ENCODE results near the gene INPP1.
"Not testable (repeated sequence)": the region's sequence is repeated elsewhere in the genome, so short reads cannot be mapped to it uniquely, and the experiment has no call there.

Gene INPP1

DNA sequence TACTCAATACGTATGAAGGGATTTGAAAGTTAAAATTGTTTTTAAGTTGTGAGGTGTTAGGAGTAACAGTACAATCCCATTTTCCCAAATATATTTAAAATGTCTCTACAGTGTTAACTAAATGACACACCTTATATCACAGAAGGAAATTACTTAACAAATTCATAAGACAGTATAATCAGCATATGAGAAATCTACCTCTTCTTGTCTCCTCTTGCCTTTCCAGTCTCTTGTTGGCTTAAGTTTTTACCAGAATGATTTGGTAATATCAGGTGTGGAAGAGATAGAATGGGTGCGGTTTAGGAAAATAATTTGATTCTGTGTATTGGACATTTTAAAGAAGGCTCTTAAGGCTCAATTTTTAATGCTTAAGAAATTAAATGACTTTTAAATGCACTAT is 9.5 kb upstream of the INPP1 start:
- no peak for DNase-seq (ENCODE audit: low read depth, low spot score)

DNA sequence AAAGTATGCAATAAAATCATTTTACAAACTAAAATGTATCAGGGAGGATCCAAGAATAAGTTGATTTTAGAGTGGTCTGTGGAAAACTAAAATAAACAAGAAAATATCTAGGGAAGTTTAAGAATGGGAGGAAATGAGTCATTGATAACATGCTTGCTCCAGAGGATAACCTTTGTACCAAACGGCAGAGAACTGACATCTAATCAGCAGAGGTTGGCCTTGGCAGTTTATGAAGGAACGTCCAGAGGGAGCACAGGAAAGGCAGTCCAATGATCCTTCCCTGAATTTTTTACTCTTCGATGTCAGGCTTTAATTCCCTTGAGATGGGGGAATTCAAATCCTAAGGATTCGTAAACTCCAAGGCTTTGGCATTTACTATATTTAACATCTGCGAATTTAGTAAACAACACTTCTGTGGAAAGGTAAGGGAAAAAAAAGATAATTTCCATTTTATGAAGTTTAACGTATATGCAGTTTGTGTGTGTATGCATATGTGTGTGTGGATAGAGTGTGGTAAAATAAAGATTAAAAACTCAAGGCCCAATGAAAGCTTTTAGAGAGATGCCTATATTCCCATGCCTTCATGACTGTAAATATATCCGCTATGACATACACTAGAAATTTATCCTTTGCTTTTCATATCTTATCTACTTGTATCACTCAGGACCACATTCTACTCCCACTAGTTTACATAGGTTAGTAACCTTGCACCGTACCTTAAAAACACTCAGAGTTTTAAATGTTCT is 8.7 kb upstream of the INPP1 start:
- no peak for DNase-seq (ENCODE audit: low read depth, low spot score)

DNA sequence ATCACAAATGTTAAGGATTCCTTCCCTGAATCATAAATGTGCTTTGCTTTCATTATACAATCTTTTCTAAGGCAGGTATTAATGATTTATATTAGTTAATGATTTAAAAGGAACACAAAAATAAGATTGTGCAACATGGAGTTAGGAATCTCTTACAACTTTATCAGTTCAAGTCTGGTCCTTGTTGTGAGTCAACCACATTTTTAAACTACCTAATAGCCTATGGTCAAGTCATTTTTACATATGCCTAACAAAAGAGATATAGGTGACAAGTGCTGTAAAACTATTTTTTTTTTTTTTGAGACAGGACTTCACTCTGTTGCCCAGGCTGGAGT is 8.2 kb upstream of the INPP1 start:
- no peak for DNase-seq (ENCODE audit: low read depth, low spot score)

DNA sequence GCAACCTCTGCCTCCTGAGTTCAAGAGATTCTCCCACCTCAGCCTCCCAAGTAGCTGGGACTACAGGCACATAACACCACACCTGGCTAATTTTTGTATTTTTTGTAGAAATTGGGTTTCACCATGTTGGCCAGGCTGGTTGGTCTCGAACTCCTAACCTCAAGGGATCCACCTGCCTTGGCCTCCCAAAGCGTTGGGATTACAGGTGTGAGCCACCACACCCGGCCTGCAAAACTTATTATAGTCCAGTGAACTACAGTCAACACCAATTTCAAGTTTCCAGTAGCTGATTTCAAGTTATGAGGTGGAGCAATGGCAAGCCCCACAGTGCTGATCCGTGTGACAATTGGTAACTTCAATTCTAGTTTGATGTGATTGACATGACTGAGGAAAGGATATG is 7.8 kb upstream of the INPP1 start:
- DNase-seq (ENCODE audit: low read depth, low spot score) = not testable (repeated sequence)

DNA sequence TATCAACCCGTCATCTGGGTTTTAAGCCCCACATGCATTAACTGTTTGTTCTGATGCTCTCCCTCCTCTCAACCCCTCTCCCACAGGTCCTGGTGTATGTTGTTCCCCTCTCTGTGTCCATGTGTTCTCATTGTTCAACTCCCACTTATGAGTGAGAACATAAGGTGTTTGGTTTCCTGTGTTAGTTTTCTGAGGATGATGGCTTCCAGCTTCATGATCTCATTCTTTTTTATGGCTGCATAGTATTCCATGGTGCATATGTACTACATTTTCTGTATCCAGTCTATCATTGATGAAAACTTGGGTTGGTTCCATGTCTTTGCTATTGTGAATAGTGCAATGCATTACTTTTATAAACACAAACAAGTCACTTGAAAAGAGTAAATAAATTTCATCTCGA is 7.0 kb upstream of the INPP1 start:
- DNase-seq (ENCODE audit: low read depth, low spot score) = no peak

DNA sequence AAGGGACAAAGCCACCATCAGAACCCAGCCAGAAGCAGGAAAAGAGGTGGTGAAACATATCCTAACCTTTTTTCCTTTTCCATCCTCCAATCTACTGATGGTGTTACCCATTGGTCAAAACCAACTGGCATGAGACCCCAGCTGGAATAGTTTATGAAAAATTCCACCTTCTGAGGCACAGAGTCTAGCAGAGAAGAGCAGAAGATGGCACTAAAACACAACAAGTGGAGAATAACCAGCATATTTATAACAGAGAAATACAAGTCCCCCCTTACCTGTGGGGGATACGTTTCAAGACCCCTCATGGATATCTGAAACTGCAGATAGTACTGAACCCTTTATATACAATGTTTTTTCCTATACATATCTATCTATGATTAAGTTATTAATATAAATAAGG is 4.9 kb upstream of the INPP1 start:
- DNase-seq (ENCODE audit: low read depth, low spot score) = no peak

DNA sequence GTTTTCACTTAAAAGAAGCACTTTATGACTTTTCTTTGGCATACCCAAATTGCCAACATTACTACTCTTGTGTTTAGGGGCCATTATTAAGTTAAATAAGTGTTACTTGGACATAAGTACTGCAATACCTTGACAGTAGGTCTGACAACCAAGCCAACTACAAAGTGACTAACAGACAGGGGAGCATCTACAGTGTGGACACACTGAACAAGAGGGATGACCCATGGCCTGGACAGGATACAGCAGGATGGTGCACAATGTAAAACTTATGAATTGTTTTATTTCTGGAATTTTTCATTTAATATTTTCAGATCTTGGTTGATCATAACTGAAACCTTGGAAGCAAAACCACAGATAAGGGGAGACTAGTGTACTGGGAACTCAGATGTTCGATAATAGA is 4.0 kb upstream of the INPP1 start:
- DNase-seq (ENCODE audit: low read depth, low spot score) = no peak

DNA sequence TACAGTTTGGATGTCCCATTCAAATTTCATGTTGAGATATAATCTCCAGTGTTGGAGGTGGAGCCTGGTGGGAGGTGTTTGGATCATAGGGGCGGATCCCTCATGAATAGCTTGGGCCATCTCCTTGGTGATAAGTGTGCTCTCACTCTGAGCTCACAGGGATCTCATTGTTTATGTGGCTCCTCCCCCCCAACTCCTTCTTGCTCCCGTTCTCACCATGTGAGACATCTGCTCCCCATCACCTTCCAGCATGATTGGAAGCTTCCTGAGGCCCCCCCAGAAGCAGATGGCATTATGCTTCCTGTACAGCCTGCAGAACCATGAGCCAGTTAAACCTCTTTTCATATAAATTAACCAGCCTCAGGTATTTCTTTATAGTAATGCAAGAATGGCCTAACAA is 3.0 kb upstream of the INPP1 start:
- DNase-seq (ENCODE audit: low read depth, low spot score) = no peak

DNA sequence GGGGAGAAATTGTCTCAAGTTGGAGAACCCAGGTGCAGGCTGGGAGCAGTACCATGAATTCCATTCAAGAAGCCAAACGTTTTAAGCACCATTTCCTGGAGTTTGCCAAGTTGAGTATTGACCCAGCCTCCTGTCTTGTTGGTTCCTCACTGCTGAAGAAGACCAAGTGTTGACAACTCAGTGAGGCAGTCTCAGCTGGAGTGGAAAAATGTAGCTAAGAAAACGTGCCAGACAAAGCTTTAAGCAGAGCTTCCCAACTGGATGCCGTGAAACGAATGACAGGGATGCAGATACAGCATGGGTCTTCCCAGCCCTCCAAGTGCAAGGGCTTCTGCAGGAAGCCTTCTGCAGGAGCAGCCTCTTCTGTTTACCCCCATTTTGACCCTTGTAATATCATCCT is 778 bp upstream of the INPP1 start:
- DNase-seq (ENCODE audit: low read depth, low spot score) = no peak

DNA sequence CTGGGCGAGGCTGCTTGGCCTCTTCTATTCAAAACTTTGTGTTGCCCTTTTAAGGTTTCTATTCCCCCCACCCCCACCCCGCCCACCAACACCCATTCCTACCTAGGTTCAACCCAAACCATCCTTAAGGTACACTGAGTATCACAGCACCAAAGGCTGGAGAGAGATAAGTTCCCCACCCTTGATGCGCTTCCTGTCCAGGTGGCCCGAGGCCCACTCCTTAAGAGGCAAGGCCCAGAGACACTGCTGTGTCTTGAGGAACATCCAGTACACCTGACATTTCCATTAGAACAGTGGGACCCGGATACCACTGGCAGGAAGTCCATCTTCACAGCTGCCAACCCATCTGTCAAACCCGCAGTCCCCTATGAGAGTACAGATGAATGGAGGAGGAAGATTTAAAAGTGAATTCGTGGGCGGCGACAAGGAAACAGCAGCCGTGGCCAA is 277 bp upstream of the INPP1 start:
- DNase-seq (ENCODE audit: low read depth, low spot score) = no peak

DNA sequence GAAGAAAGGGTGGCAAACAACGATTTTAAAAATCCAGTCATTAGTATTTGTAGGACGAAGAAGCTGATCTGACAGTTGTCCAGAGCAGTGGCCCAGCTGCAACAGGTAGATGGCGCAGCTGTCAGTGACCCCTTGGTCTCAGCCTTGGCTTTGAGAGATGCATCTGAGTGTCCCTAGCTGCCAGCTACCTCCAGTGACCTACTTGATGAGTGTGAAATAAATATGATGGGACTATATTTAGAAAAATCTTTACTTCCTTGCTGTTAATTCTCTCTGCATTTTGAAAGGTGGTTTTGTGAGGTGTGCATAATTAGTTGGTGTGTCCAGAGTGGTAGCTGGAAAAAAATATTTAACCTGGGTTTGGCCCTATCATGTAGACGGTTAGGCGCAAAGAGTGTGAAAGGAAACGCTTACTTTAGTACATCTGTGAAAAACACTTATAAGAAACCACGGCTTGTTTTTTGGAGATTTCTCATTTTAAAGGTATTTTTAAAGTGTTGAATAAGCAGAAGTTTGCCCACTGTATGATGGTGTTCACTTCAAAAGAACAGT is 963 bp downstream of the INPP1 start:
- DNase-seq (ENCODE audit: low read depth, low spot score) = no peak

DNA sequence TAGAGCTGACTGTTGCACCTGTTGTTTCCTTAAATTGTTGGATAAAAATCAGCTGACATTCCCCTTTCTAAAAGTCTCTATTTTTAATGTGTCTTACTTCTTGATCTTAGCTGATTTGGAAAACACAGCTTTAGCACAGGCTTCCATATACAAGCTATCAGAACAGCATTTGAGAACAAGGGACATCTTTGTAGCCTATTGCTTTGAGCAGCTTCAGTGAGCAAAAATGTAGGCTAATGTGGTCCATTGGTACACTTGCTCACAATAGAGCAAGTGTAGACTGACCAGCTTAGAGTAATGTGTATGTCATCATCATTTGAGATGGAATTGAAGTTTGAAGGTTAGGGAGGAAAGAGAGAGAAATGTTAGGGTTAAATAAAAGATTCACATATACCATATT is 7.0 kb downstream of the INPP1 start:
- no peak for DNase-seq (ENCODE audit: low read depth, low spot score)

DNA sequence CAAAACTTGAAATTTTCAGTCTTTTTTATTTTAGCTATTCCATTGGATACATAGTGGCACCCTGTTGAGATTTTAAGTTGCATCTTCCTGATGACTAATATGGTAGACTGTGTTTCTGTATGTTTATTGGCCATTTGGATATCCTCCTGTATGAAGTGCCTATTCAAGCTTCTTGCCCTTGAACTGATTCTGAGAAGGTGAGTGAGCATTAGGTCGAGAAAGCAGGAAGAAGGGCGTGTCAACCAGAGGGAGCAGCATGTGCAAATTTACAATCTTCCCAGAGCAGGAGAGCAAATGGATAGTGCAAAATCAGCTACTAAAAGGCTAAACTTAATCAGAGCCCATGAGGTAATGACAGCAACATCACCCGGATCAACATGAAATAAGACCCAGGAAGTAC is 8.6 kb downstream of the INPP1 start:
- no peak for DNase-seq (ENCODE audit: low read depth, low spot score)

DNA sequence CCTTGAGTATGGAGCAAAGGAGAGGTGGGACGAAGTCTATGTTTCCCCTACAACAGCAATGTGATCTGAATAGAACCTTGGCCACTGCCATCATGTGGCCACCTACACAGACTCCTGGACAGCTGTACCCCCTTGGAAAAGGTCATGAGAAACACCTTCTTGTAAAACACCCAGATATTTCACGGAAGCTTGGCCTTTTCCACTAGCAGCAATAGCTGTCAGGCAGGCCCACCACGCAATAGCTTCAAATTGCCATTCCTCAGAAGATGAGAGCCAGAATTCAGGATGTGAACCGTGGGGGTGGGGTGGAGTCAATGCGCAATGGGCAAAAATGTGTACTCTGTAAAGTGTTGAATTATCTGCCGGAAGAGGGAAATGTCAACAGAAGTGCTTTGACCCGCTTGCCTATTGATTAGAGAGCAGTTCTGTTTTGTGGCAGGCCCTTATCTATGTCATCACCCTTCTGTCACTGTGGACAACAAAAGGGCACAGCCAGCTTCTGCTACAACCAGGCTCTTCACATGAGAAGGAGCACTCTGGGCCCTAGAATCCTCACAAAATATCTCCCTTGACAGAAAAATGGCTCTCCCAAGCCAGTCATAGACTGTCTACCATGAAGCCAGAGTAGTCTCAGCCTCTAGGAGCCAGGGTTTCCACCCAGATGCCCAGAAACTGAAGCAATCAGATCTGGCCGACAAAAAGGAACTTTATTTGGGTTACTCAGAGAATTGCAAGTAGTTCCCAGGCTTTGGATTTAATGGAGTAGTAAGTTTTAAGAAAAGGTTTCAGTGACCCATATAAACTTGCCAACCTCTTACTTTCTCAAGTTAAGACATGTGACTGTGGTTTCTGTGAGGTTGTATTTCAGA is 9.5 kb downstream of the INPP1 start:
- DNase-seq (ENCODE audit: low read depth, low spot score) = no peak

DNA sequence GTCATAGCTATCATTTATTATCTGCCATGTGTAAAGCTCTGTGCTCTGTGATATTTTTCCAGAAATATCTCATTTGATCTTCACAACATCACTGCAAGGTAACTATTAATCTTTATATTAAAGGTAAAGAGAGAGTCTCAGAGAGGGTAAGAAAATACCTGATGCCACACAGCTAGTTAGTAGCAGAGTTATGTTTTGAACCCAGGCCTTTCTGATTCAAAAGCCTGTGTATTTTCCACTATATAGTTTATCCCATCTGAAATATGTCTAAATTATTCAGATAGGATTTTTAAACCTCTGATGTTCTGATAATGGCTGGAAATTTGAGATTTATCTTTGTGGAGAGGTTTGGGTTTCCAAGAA is 10.1 kb downstream of the INPP1 start:
- no peak for DNase-seq (ENCODE audit: low read depth, low spot score)

DNA sequence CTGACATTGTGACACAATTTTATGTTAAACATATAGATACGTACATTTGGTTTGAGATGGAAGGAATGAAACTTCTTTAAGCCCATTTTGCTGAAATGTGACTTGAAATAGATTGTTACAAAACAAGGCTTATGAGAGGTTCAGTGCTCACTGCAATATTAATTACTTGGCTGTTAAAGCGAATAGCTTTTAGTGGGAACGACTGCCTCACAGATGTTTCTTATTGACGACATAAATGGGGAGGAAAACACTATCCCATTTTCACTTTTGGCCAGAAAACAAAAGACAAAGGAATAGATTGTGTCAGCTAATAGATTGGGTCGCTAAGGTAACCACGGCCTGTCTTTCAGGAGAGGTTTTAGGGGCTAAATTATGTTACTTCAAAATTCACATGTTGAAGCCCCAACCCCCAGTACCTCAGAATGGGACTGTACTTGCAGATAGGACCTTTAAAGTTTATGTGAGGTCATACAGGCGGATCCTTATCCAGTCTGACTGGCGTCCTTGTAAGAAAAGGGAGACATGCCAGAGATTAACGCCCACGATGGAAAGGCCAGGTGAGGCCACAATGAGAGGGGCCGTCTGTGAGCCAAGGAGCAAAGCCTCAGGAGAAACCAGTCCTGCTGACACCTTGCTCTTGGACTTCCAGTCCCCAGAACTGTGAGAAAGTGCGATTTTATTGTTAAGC is 10.8 kb downstream of the INPP1 start:
- no peak for DNase-seq (ENCODE audit: low read depth, low spot score)

DNA sequence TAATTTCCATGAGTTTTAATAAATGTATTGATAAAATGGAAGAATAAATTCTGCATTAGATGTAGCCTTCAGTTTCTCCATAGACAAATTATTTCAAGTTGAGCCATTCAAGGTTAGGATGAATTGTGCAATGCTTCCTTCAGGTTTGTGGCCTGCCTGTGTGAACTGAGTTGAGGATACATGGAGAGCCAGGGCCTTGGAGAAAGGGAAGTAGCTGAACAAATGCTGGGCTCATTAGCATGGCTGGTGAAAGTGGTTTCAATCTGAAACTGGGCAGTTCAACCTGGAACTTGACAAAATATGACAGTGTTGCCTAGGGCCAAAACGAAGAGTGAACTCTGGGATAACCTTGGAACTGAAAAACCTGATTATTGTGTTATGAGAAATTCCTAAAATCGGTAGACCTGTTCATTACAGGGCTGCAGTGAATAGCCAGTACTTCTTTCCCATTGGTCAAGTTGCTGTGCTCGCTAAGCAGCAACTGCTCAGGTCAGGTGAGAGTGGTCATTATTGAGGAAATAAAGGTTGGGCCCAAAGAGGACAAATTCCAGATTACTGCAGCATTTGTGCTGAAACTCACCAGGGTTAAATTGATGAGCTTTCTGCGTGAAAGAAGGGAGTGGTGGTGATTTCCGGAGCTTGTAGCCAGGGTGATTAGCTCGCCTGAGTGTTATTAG is 12.7 kb downstream of the INPP1 start:
- DNase-seq (ENCODE audit: low read depth, low spot score) = no peak

DNA sequence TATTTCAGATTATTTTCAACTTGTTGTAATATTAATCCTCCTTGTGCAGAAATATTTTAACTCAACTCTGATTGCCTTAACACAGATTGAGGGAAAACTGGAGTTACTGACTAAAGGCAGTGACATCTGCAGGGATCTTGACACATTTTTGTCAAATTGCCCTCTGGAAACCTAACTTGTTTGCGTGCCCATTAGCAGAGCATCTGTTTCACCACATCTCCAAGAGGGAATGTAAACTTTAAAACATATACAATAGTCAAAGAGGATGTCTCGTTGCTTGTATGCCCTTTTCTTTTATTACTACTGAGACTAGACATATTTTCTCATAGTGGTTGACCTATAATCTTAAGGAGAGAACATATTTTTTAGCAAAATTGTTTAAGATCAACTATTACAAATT is 14.2 kb downstream of the INPP1 start:
- no peak for DNase-seq (ENCODE audit: low read depth, low spot score)

DNA sequence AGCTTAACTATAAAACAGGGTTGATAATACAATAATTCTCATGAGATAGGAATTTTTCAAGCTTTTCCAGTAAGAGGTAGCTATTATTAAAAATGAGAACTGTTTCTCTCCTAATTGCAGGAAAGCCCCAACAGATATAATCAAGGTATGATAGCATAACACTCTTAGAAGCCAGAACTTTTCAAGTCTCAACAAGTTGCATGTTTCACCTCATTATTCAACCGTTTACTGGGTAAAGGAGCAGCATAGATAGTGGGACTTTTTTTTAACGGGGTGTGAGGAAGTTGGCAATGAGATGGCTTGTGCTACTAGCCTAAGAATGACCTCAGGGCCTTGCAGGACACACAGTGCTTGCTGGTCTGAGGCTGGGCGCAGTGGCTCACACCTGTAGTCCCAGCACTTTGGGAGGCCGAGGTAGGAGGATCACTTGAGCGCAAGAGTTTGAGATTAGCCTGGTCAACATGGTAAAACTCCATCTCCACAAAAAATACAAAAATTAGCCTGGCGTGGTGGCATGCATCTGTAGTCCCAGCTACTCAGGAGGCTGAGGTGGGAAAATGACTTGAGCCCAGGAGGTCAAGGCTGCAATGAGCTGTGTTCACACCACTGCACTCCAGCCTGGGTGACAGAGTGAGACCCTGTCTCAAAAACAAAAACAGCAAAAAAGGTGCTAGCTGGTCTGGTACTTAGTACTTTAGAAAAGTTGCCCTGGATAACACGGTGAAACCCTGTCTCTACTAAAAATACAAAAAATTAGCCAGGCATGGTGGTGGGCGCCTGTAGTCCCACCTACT is 15.5 kb downstream of the INPP1 start:
- DNase-seq (ENCODE audit: low read depth, low spot score) = not testable (repeated sequence)

DNA sequence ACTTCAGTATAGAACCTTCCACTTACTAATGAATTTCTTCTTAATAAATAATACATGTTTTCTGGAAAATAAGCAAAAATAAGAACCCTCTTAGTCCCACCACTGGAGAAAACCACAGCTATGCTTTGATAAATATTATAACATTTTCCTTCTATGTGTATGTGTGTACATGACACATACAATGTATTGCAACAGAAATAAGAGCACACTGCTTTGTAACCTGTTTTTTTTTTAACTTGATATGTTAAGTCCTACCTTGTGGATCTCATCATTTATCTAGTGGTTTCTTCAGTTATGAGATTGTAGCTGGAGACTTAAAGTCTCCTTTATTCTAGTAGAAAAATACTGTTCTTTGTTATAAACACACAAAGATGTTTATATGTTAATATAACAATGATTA is 17.2 kb downstream of the INPP1 start:
- DNase-seq (ENCODE audit: low read depth, low spot score) = no peak

DNA sequence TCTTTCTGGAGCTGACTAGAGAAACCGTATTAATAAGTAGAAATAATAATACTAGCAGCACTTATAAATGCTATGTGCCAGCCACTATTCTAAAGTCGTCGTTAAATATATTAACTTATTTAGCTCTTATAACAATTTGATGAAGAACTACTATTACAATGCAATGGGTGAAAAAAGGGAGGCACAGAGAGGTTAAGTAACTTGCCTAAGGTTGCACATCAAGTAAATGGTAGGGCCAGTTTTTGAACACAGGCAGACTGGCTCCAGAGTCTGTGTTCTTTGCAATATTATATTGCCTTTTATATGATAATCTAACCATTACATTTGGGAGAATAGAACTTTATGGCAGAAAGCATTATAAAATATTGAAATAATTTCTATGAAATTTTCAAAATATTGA is 17.6 kb downstream of the INPP1 start:
- DNase-seq (ENCODE audit: low read depth, low spot score) = no peak
